OCI-LY1 (cell line): ENCODE measurements around the gene EIF3K.
"Not testable (repeated sequence)": the region's sequence is repeated elsewhere in the genome, so short reads cannot be mapped to it uniquely, and the experiment has no call there.

Experiments used
- H2AFZ ChIP-seq: fragments of 200-600 bp; sonication (generic), shearing (Covaris generic); 2 replicates; pipeline ENCODE4 v1.6.0; 2014; ENCODE audit warnings: antibody characterized with exemption, mild to moderate bottlenecking, low read length
- H3F3A ChIP-seq: fragments of 200-600 bp; sonication (generic), shearing (Covaris generic); 2 replicates; pipeline ENCODE4 v1.6.0; 2014; ENCODE audit warnings: mild to moderate bottlenecking, antibody characterized with exemption, low read length, moderate library complexity; ENCODE audit not compliant: insufficient read depth
- H3K27ac ChIP-seq: fragments of 200-600 bp; sonication (generic); 2 replicates; pipeline ENCODE4 v1.5.1; 2014; ENCODE audit warnings: low read length, mixed run types, mild to moderate bottlenecking, low read depth; ENCODE audit not compliant: poor library complexity, severe bottlenecking
- H3K27me3 ChIP-seq: fragments of 200-600 bp; sonication (generic); 2 replicates; pipeline ENCODE4 v1.6.0; 2014; ENCODE audit warnings: antibody characterized with exemption, mild to moderate bottlenecking, low read length, moderate library complexity; ENCODE audit not compliant: insufficient read depth
- H3K36me3 ChIP-seq: fragments of 200-600 bp; sonication (generic); 2 replicates; pipeline ENCODE4 v1.6.1; 2014; ENCODE audit warnings: mild to moderate bottlenecking, antibody characterized with exemption, low read length, moderate library complexity, mixed read lengths; ENCODE audit not compliant: insufficient read depth
- H3K4me1 ChIP-seq: fragments of 200-600 bp; sonication (generic); 2 replicates; pipeline ENCODE4 v1.5.1; 2014; ENCODE audit warnings: mild to moderate bottlenecking, low read length, moderate library complexity; ENCODE audit not compliant: insufficient read depth, severe bottlenecking
- H3K4me2 ChIP-seq: fragments of 200-600 bp; sonication (generic), shearing (Covaris generic); 2 replicates; pipeline ENCODE4 v1.6.1; 2014; ENCODE audit warnings: low read length
- H3K4me3 ChIP-seq: fragments of 200-600 bp; sonication (generic); 2 replicates; pipeline ENCODE4 v1.5.1; 2014; ENCODE audit warnings: low read length, low read depth, mild to moderate bottlenecking, mixed read lengths; ENCODE audit not compliant: poor library complexity, severe bottlenecking
- H3K79me2 ChIP-seq: fragments of 200-600 bp; shearing (Covaris generic); 2 replicates; pipeline ENCODE4 v1.6.1; 2016; ENCODE audit warnings: mixed run types, low read length, mixed read lengths; ENCODE audit not compliant: insufficient read depth
- H3K9ac ChIP-seq: fragments of 200-600 bp; sonication (generic), shearing (Covaris generic); 2 replicates; pipeline ENCODE4 v1.6.1; 2014; ENCODE audit warnings: mild to moderate bottlenecking, low read length, mixed read lengths
- H3K9me2 ChIP-seq: fragments of 200-600 bp; sonication (generic), shearing (Covaris generic); 2 replicates; pipeline ENCODE4 v1.6.1; 2014; ENCODE audit warnings: low read depth, mild to moderate bottlenecking, low read length, mixed read lengths
- H3K9me3 ChIP-seq: fragments of 200-600 bp; shearing (Covaris generic); 2 replicates; pipeline ENCODE4 v1.6.1; 2014; ENCODE audit warnings: low read length, mixed read lengths
- H4K20me1 ChIP-seq: fragments of 200-600 bp; sonication (generic), shearing (Covaris generic); 2 replicates; pipeline ENCODE4 v1.6.0; 2016; ENCODE audit warnings: mild to moderate bottlenecking, low read length; ENCODE audit not compliant: insufficient read depth
- EZH2 ChIP-seq: fragments of 200-600 bp; sonication (generic), shearing (Covaris generic); IDR thresholded peaks from 2 replicates; pipeline ENCODE4 v1.8.0; 2017; ENCODE audit warnings: borderline replicate concordance, mixed run types, mild to moderate bottlenecking, antibody characterized with exemption, low read length, moderate library complexity, mixed read lengths
- TF ChIP-seq, protein P1 (sequence below): fragments of 200-600 bp; sonication (generic), shearing (Covaris generic); IDR thresholded peaks from 2 replicates; pipeline ENCODE4 v1.5.1; 2017; ENCODE audit warnings: mild to moderate bottlenecking, antibody characterized with exemption, low read length, moderate library complexity, mixed read lengths

The EIF3K gene

GRCh38 chr19:38599722-38600121, 19.3 kb upstream of the EIF3K start:
- Histone ChIP-seq H3K79me2 (no peaks in the 10 kb centered on the region), H3F3A (no peaks in the 10 kb centered on the region), H3K9me3 (no peaks in the 10 kb centered on the region), H3K27ac (no peak overlapping the region), H3K9ac (no peak overlapping the region), H4K20me1 (no peaks in the 10 kb centered on the region), H3K9me2 (no peaks in the 10 kb centered on the region), H3K4me2 (no peak overlapping the region), H3K27me3 (no peaks in the 10 kb centered on the region), H3K4me1 (no peaks in the 10 kb centered on the region), H2AFZ (no peak overlapping the region), H3K36me3 (peaks cover 61% of the 10 kb centered on the region), H3K4me3 (no peak overlapping the region)
- no peak for TF ChIP-seq EZH2
- TF ChIP-seq, protein P1, sequence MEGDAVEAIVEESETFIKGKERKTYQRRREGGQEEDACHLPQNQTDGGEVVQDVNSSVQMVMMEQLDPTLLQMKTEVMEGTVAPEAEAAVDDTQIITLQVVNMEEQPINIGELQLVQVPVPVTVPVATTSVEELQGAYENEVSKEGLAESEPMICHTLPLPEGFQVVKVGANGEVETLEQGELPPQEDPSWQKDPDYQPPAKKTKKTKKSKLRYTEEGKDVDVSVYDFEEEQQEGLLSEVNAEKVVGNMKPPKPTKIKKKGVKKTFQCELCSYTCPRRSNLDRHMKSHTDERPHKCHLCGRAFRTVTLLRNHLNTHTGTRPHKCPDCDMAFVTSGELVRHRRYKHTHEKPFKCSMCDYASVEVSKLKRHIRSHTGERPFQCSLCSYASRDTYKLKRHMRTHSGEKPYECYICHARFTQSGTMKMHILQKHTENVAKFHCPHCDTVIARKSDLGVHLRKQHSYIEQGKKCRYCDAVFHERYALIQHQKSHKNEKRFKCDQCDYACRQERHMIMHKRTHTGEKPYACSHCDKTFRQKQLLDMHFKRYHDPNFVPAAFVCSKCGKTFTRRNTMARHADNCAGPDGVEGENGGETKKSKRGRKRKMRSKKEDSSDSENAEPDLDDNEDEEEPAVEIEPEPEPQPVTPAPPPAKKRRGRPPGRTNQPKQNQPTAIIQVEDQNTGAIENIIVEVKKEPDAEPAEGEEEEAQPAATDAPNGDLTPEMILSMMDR, result no peak

GRCh38 chr19:38602856-38603255, 16.1 kb upstream of the EIF3K start:
- not testable (repeated sequence) for H3K9ac ChIP-seq, H3F3A ChIP-seq, H3K27me3 ChIP-seq, H3K9me3 ChIP-seq, H3K4me1 ChIP-seq, H2AFZ ChIP-seq, H3K4me2 ChIP-seq, H3K9me2 ChIP-seq, H4K20me1 ChIP-seq, H3K4me3 ChIP-seq, H3K27ac ChIP-seq, H3K79me2 ChIP-seq
- peaks cover 67% of the 10 kb centered on the region for H3K36me3 ChIP-seq

DNA sequence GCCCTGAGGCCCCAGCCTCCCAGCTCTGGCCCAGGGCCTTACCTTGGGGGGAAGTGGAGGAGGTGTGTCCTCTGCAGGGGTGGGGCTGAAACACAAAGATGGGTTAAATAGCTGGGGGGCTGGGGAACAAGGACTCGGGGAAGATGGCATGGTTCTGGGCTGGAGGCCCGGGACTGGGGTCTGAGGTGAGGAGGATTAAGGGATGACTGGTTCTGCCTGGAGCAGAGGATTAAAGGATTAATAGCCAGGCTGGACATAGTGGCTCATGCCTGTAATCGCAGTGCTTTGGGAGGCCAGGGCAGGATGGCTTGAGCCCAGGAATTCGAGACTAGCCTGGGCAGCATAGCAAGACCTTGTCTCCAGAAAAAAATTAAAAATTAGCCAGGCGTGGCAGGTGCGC, 12.9 kb upstream of the EIF3K start:
- no peak for TF ChIP-seq EZH2
- TF ChIP-seq, protein P1, result no peak
- Histone ChIP-seq H3K9ac (no peak overlapping the region), H3K9me2 (no peaks in the 10 kb centered on the region), H3F3A (no peaks in the 10 kb centered on the region), H3K4me3 (no peak overlapping the region), H3K4me1 (no peaks in the 10 kb centered on the region), H3K79me2 (no peaks in the 10 kb centered on the region), H2AFZ (no peak overlapping the region), H3K27ac (no peak overlapping the region), H3K27me3 (no peaks in the 10 kb centered on the region), H3K9me3 (no peaks in the 10 kb centered on the region), H3K36me3 (peaks cover 82% of the 10 kb centered on the region), H3K4me2 (no peak overlapping the region), H4K20me1 (no peaks in the 10 kb centered on the region)

DNA sequence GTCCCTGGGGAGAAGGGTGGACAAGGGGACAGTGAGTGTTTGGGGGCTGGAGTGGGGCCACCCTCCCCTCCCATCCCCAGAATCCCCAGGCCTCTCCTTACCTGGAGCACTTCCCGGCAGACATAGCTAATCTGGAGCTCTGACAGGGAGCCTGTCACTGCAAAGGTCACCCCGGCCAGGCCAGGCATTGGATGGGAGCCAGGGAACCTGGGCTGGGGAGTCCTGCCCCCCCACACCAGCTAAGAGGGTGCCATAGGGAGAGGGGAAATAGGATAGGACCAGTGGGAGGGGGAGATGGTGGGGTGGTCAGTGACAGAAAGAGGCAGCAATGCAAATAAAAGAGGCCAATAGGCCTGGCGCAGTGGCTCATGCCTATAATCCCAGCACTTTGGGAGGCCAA, 4.7 kb upstream of the EIF3K start:
- TF ChIP-seq, protein P1, result no peak
- no peak for TF ChIP-seq EZH2
- H3K9me2 ChIP-seq, result no peaks in the 10 kb centered on the region
- H3K27ac ChIP-seq, result no peak overlapping the region
- H2AFZ ChIP-seq, result no peak overlapping the region
- H3K9me3 ChIP-seq, result no peaks in the 10 kb centered on the region
- peaks cover 26% of the 10 kb centered on the region for H3K4me1 ChIP-seq
- H3F3A ChIP-seq, result no peaks in the 10 kb centered on the region
- no peaks in the 10 kb centered on the region for H3K27me3 ChIP-seq
- no peaks in the 10 kb centered on the region for H4K20me1 ChIP-seq
- peaks cover 16% of the 10 kb centered on the region for H3K79me2 ChIP-seq
- H3K4me3 ChIP-seq, result no peak overlapping the region
- no peak overlapping the region for H3K9ac ChIP-seq
- peaks cover 51% of the 10 kb centered on the region for H3K36me3 ChIP-seq
- peak overlapping the region; percentile 8; the same call in 1 of the 2 replicates for H3K4me2 ChIP-seq
